ENCODE data around the gene GAS7.

DNA sequence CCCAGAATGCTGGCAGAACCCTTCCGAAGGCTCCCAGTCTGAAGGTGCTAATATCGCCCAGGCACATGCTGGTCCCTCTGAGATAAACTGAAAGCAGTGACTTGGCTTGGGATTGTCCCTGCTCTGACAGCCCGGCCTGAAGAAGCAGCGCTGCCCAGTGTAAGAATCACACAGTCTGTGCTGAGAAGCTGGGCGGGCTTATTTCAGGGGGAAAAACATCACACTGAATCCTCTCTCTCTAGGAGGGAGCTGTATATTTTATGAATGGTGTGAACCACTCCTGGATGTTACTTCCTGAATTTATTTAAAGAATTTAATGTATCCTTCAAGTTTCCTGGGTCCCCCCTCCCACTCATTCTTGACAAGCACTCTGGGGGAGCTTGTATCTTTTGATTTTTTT is 36.3 kb downstream of the GAS7 start:
- TF ChIP-seq CTCF (IDR thresholded peaks at IDR 0.05) (no peak), POLR2AphosphoS5 (IDR thresholded peaks at IDR 0.05) (no peak), EP300 (IDR thresholded peaks at IDR 0.05) (no peak), POLR2A (IDR thresholded peaks at IDR 0.05) (no peak)

Measured in gastroesophageal sphincter (tissue), 3 donors.